IMR-90 (cell line): ENCODE results near the gene ZNG1A. TPM values are rescaled to one million over a fixed set of nuclear protein-coding genes. Genes with fewer than 3 reads are reported as not detected.
"Not testable (repeated sequence)": the region's sequence is repeated elsewhere in the genome, so short reads cannot be mapped to it uniquely, and the experiment has no call there.

ENCODE experiments used
- ATAC-seq: fragments of 200-7000 bp; cut with Tn5 transposase; 2 replicates; pipeline ENCODE4 v1.9.1; 2020; ENCODE audit warnings: low read depth, mild to moderate bottlenecking, moderate library complexity
- BruUV-seq: library from RNA; stranded (reverse); fragments of 400-500 nt; replicated peaks from 2 replicates; lab custom pipeline; 2021; lab: Mats Ljungman, UMichigan
- CTCF ChIA-PET: fragments of 300-600 bp; formaldehyde crosslinking; extraction: SDS; loops from one replicate; lab custom pipeline; 2021; ENCODE audit warnings: antibody characterized with exemption; lab: Yijun Ruan, JAX
- POLR2A ChIA-PET: fragments of 300-600 bp; sonication (Branson Sonifier 250); formaldehyde crosslinking; loops from one replicate; lab custom pipeline; 2022; ENCODE audit warnings: antibody characterized with exemption; ENCODE audit not compliant: unreplicated experiment; lab: Charles Lee
- DNase-seq: peaks from one replicate; pipeline ENCODE4 v3.0.0; 2013
- H2AFZ ChIP-seq: replicated peaks from 2 replicates; pipeline ENCODE3; 2013; ENCODE audit warnings: low read length, mild to moderate bottlenecking; ENCODE audit not compliant: poor library complexity
- H2AK5ac ChIP-seq: 2 replicates; pipeline ENCODE4 v1.6.1; 2013; ENCODE audit warnings: low read depth, low read length, inconsistent platforms
- H2AK9ac ChIP-seq: replicated peaks from 2 replicates; pipeline ENCODE3; 2013; ENCODE audit warnings: mild to moderate bottlenecking, low read depth, low read length, moderate library complexity; ENCODE audit not compliant: poor library complexity
- H2BK120ac ChIP-seq: 2 replicates; pipeline ENCODE4 v1.6.1; 2013; ENCODE audit warnings: low read depth, low read length, inconsistent platforms
- H2BK15ac ChIP-seq: 3 replicates; pipeline ENCODE4 v1.6.1; 2013; ENCODE audit warnings: low read depth, low read length, inconsistent platforms
- H2BK20ac ChIP-seq: 2 replicates; pipeline ENCODE4 v1.6.1; 2013; ENCODE audit warnings: low read depth, mild to moderate bottlenecking, inconsistent platforms, low read length, moderate library complexity
- H2BK5ac ChIP-seq: 2 replicates; pipeline ENCODE4 v1.6.1; 2013; ENCODE audit warnings: mild to moderate bottlenecking, low read depth, low read length, inconsistent platforms; ENCODE audit not compliant: poor library complexity, severe bottlenecking
- H3K14ac ChIP-seq: replicated peaks from 2 replicates; pipeline ENCODE4 v1.6.1; 2013; ENCODE audit warnings: low read depth, low read length, inconsistent platforms
- H3K18ac ChIP-seq: 2 replicates; pipeline ENCODE4 v1.6.1; 2013; ENCODE audit warnings: low read depth, low read length, control low read depth
- H3K23ac ChIP-seq: 2 replicates; pipeline ENCODE4 v1.6.1; 2013; ENCODE audit warnings: low read depth, low read length, inconsistent platforms
- H3K27ac ChIP-seq: 2 replicates; pipeline ENCODE4 v1.5.1; 2013; ENCODE audit warnings: mild to moderate bottlenecking, control low read depth, low read length; ENCODE audit not compliant: insufficient read depth
- H3K27me3 ChIP-seq: 2 replicates; pipeline ENCODE4 v1.6.1; 2013; ENCODE audit warnings: low read length; ENCODE audit not compliant: control insufficient read depth, insufficient read depth
- H3K36me3 ChIP-seq: 2 replicates; pipeline ENCODE4 v1.6.1; 2013; ENCODE audit warnings: low read length, mixed read lengths; ENCODE audit not compliant: control insufficient read depth, insufficient read depth
- H3K4ac ChIP-seq: 2 replicates; pipeline ENCODE4 v1.6.1; 2013; ENCODE audit warnings: low read depth, low read length, inconsistent platforms
- H3K4me1 ChIP-seq: 2 replicates; pipeline ENCODE4 v1.6.1; 2013; ENCODE audit warnings: low read length, mixed read lengths; ENCODE audit not compliant: control insufficient read depth, insufficient read depth
- H3K4me2 ChIP-seq: 2 replicates; pipeline ENCODE4 v1.6.1; 2013; ENCODE audit warnings: low read depth, mild to moderate bottlenecking, control low read depth, low read length, moderate library complexity
- H3K4me3 ChIP-seq: 2 replicates; pipeline ENCODE4 v1.5.1; 2013; ENCODE audit warnings: low read depth, mild to moderate bottlenecking, control low read depth, low read length, moderate library complexity; ENCODE audit not compliant: insufficient read depth
- H3K56ac ChIP-seq: 2 replicates; pipeline ENCODE4 v1.6.1; 2013; ENCODE audit warnings: low read length, inconsistent platforms; ENCODE audit not compliant: insufficient read depth; ENCODE audit errors: extremely low read depth
- H3K79me1 ChIP-seq, 2 experiments: 2 replicates each; pipeline ENCODE4 v1.6.1; 2013; ENCODE audit warnings: low read length in 2 of 2, inconsistent platforms in 1 of 2, low read depth in 1 of 2
- H3K9ac ChIP-seq: 2 replicates; pipeline ENCODE4 v1.6.1; 2013; ENCODE audit warnings: low read depth, low read length, control low read depth
- H3K9me1 ChIP-seq: 2 replicates; pipeline ENCODE4 v1.6.1; 2013; ENCODE audit warnings: low read length, inconsistent platforms; ENCODE audit not compliant: insufficient read depth
- H3K9me3 ChIP-seq: 2 replicates; pipeline ENCODE4 v1.6.1; 2013; ENCODE audit warnings: low read length; ENCODE audit not compliant: control insufficient read depth, insufficient read depth
- H4K20me1 ChIP-seq: 2 replicates; pipeline ENCODE4 v1.6.1; 2013; ENCODE audit warnings: low read length, inconsistent platforms; ENCODE audit not compliant: insufficient read depth
- H4K5ac ChIP-seq: 2 replicates; pipeline ENCODE4 v1.6.1; 2013; ENCODE audit warnings: mild to moderate bottlenecking, low read depth, low read length, control low read depth
- H4K8ac ChIP-seq, 2 experiments: 2 replicates each; pipeline ENCODE4 v1.6.1; 2013; ENCODE audit warnings: low read depth in 2 of 2, low read length in 2 of 2, control low read depth in 1 of 2, inconsistent platforms in 1 of 2
- H4K91ac ChIP-seq: 2 replicates; pipeline ENCODE4 v1.6.1; 2013; ENCODE audit warnings: low read depth, low read length, inconsistent platforms; ENCODE audit not compliant: insufficient read depth
- WGBS, 2 experiments: methylation state at CpG; one replicate each; pipeline versions ENCODE4 v1.1.5 to v1.1.7; 2013; ENCODE audit warnings: missing lambda C conversion rate in 2 of 2; ENCODE audit not compliant: insufficient read length in 1 of 2; ENCODE audit errors: extremely low coverage in 2 of 2; 5-methylcytosine and 5-hydroxymethylcytosine counted together
- dilution Hi-C: fragments of 300-500 bp; cut with HindIII; formaldehyde crosslinking; loops from one replicate; pipeline ENCODE4 v1.14.3; 2018; ENCODE audit warnings: low sequenced_read_pairs; ENCODE audit not compliant: unreplicated experiment
- in situ Hi-C: fragments of 300-500 bp; cut with MboI; formaldehyde crosslinking; loops from 3 replicates; pipeline ENCODE4 v1.14.3; 2019; ENCODE audit warnings: low sequenced_read_pairs, inconsistent platforms, mixed read lengths
- intact Hi-C: fragments of 100-400 bp; cut with micrococcal nuclease; formaldehyde crosslinking; loops from 2 replicates; pipeline ENCODE4 v1.10.0; 2022
- polyA plus RNA-seq, 3 experiments: library from polyadenylated mRNA; depleted of rRNA; stranded (reverse); fragments of >200 nt; gene quantifications; 2 replicates each; pipeline ENCODE4 v1.2.3, GENCODE V29; 2012; ENCODE audit warnings: low replicate concordance in 1 of 3
- total RNA-seq: library from RNA; depleted of rRNA; stranded (reverse); fragments of >200 nt; gene quantifications from 2 replicates; pipeline ENCODE4 v1.2.3, GENCODE V29; 2012

ZNG1A gene
- total and polyA plus RNA-seq, 2 of the 4 experiments (the other 2 are of a cell fraction), result 12.2 to 12.4 TPM

DNA sequence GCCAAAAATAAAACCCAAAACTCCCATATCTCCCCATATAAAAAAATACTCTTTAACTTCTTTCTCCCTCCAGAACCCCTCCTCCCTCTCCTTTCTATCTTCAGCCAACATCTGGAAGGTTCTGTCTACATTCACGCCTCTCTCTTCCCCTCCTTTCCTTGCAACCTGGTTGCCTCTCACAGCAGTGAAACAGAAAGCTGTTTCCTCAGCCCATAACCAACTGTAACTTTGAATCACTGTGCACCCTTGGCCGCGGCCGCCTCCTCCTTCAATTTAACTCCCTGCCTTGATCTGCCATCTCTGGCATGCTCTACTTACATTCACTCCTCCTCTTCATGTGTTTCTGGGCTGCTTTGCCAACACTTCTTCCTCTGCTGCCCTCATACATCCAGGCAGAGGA lies 83.9 kb downstream of the ZNG1A start:
- POLR2A ChIA-PET, result not testable (repeated sequence)

DNA sequence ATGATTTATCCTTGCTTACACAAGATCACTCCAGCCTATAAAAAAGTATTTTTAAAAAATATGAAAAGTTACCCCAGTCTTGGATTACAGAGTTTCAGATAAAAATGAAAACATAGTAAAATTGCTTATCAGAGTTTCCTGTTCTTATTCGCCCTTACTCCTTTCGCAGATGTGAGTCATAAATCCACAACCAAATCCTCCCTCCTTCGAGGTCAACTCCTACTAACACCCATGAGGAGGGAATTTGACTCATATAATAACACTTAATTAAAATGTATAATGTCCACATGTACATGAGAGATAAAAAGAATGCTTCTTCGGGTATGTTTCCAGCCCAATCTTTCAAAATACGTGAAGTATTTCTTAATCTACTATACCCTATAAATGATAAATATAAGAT lies 84.5 kb downstream of the ZNG1A start:
- H3K4ac ChIP-seq, DNase-seq, H4K20me1 ChIP-seq, H3K9me1 ChIP-seq, H4K5ac ChIP-seq, H2BK5ac ChIP-seq, CTCF ChIA-PET, H4K91ac ChIP-seq, POLR2A ChIA-PET, H2AFZ ChIP-seq, H3K36me3 ChIP-seq, H3K4me2 ChIP-seq, H2BK120ac ChIP-seq, H2AK5ac ChIP-seq, H3K27me3 ChIP-seq, H3K27ac ChIP-seq, H3K9ac ChIP-seq, dilution Hi-C loops, H3K4me3 ChIP-seq, H3K79me1 ChIP-seq, H2BK15ac ChIP-seq, in situ Hi-C loops, H3K14ac ChIP-seq, H3K23ac ChIP-seq, intact Hi-C loops, BruUV-seq, H3K18ac ChIP-seq, H3K4me1 ChIP-seq, H3K9me3 ChIP-seq, H4K8ac ChIP-seq, H2AK9ac ChIP-seq, H2BK20ac ChIP-seq, H3K56ac ChIP-seq: not testable (repeated sequence)
- no CpG with 5 or more reads among the region's 5 CpGs for WGBS, 2 experiments
- peak; percentile 83 for ATAC-seq

More for the DNA sequence above, 83.9 kb downstream of the ZNG1A start:
- H2AK5ac ChIP-seq, H3K18ac ChIP-seq, H2AK9ac ChIP-seq, H3K27me3 ChIP-seq, BruUV-seq, H3K56ac ChIP-seq, H4K5ac ChIP-seq, H3K4ac ChIP-seq, H4K91ac ChIP-seq, H3K36me3 ChIP-seq, H3K79me1 ChIP-seq, H3K14ac ChIP-seq, H3K9ac ChIP-seq, H2BK120ac ChIP-seq, in situ Hi-C loops, H2BK20ac ChIP-seq, H3K4me3 ChIP-seq, H3K23ac ChIP-seq, ATAC-seq, dilution Hi-C loops, CTCF ChIA-PET, H2AFZ ChIP-seq, H2BK15ac ChIP-seq, H3K9me1 ChIP-seq, H3K27ac ChIP-seq, H4K20me1 ChIP-seq, H2BK5ac ChIP-seq, H3K4me2 ChIP-seq, H3K4me1 ChIP-seq, DNase-seq, intact Hi-C loops, H4K8ac ChIP-seq, H3K9me3 ChIP-seq: not testable (repeated sequence)
- WGBS, 2 experiments, result no CpG with 5 or more reads among the region's 4 CpGs
